Hepatocyte (in vitro differentiated cells): ENCODE measurements around the gene PNMA5. TPM values are rescaled to one million over a fixed set of nuclear protein-coding genes. Genes with fewer than 3 reads are reported as not detected.

ENCODE experiments used
- DNase-seq: peaks from one replicate; pipeline ENCODE4 v3.0.0-alpha.2; 2016; ENCODE audit warnings: low spot score
- H2AFZ ChIP-seq: fragments of 200-600 bp; sonication (generic); 2 replicates; pipeline ENCODE4 v1.6.0; 2016; ENCODE audit warnings: antibody characterized with exemption, mild to moderate bottlenecking
- H3K27ac ChIP-seq: fragments of 200-600 bp; sonication (generic); 2 replicates; pipeline ENCODE4 v1.5.1; 2016; ENCODE audit warnings: mild to moderate bottlenecking
- H3K27me3 ChIP-seq: fragments of 200-600 bp; sonication (generic); 2 replicates; pipeline ENCODE4 v1.6.1; 2016
- H3K36me3 ChIP-seq: fragments of 200-600 bp; sonication (generic); replicated peaks from 2 replicates; pipeline ENCODE4 v1.5.1; 2016; ENCODE audit warnings: low read depth; ENCODE audit not compliant: insufficient read depth
- H3K4me1 ChIP-seq: fragments of 200-600 bp; sonication (generic); 2 replicates; pipeline ENCODE4 v1.5.1; 2016; ENCODE audit warnings: mild to moderate bottlenecking, moderate library complexity; ENCODE audit not compliant: insufficient read depth
- H3K4me2 ChIP-seq: fragments of 200-600 bp; sonication (generic); 2 replicates; pipeline ENCODE4 v1.6.0; 2016
- H3K4me3 ChIP-seq: fragments of 200-600 bp; sonication (generic); 2 replicates; pipeline ENCODE4 v1.5.1; 2016; ENCODE audit warnings: mild to moderate bottlenecking
- H3K79me2 ChIP-seq: fragments of 200-600 bp; sonication (generic); 2 replicates; pipeline ENCODE4 v1.6.0; 2017; ENCODE audit warnings: mild to moderate bottlenecking
- H3K9me2 ChIP-seq: fragments of 200-600 bp; sonication (generic); replicated peaks from 2 replicates; pipeline ENCODE4 v1.6.0; 2017; ENCODE audit warnings: mild to moderate bottlenecking; ENCODE audit not compliant: insufficient read depth
- H3K9me3 ChIP-seq: fragments of 200-600 bp; sonication (generic); 2 replicates; pipeline ENCODE4 v1.5.1; 2016; ENCODE audit warnings: low read depth, mild to moderate bottlenecking
- H4K20me1 ChIP-seq: fragments of 200-600 bp; sonication (generic); 2 replicates; pipeline ENCODE4 v1.6.0; 2016; ENCODE audit warnings: mild to moderate bottlenecking; ENCODE audit not compliant: insufficient read depth, poor library complexity, severe bottlenecking
- EZH2 ChIP-seq: fragments of 200-600 bp; sonication (generic); IDR thresholded peaks from 2 replicates; pipeline ENCODE4 v1.6.1; 2016; ENCODE audit warnings: antibody characterized with exemption, mild to moderate bottlenecking, borderline replicate concordance
- EZH2phosphoT487 ChIP-seq: fragments of 200-600 bp; sonication (generic); IDR thresholded peaks from one replicate; pipeline ENCODE4 v1.6.1; 2018; ENCODE audit warnings: antibody characterized with exemption, mild to moderate bottlenecking, low read depth, moderate library complexity; ENCODE audit not compliant: unreplicated experiment, severe bottlenecking
- WGBS: methylation state at CpG from one replicate; pipeline ENCODE4 v1.1.6; 2016; ENCODE audit warnings: low lambda C conversion rate; ENCODE audit errors: missing lambda C conversion rate; 5-methylcytosine and 5-hydroxymethylcytosine counted together
- polyA plus RNA-seq: library from polyadenylated mRNA; unstranded; fragments of >200 nt; fragmentation: Nextera tagmentation; extraction: Ambion mirVana; gene quantifications from 2 replicates; pipeline ENCODE4 v1.2.1, GENCODE V29; 2016
- total RNA-seq: library from RNA; depleted of rRNA; stranded (reverse); fragments of >200 nt; gene quantifications from 2 replicates; pipeline ENCODE4 v1.2.3, GENCODE V29; 2014
- TF ChIP-seq, protein P1 (sequence below): fragments of 200-600 bp; sonication (generic); IDR thresholded peaks from 2 replicates; pipeline ENCODE4 v1.5.1; 2016; ENCODE audit warnings: antibody characterized with exemption, mild to moderate bottlenecking; ENCODE audit not compliant: poor library complexity

Gene PNMA5
- total RNA-seq: 0.07 and 0.08 TPM in 2 replicates
- not detected in 2 replicates for polyA plus RNA-seq

DNA sequence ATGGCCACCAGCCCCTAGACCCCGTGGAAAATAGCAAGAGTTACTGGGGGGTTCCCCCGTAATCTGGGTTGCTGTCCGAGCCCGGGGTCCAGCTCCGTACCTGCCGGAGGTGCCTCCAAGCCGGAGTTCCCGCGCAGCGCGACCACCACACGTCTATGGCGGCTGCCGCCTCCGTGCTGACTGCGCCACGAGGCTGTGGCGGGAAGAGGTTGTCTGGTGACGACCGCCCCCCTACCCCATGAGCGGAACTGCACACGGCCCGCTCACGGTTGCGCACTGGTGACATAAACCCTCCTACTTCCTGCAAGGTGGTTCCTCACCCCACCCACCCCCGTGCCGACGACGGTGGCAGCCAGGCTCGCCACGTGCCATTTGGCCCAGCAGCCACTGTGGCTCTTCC is at the start of gene PNMA5:
PNMA5 (minus strand) TSS at position 184 of the 400 bp plus-strand sequence. CDS start 2,518 bp downstream, outside the sequence.
- WGBS: 94% methylated on average over 27 of the region's 31 CpGs
- H3K4me2 ChIP-seq: no peak within 1 kb of the TSS
- H3K27me3 ChIP-seq: no peaks in the 10 kb centered on the region
- H3K36me3 ChIP-seq: no peaks in the 10 kb centered on the region
- no peaks in the 10 kb centered on the region for H4K20me1 ChIP-seq
- H3K9me3 ChIP-seq: no peaks in the 10 kb centered on the region
- H3K27ac ChIP-seq: no peak within 1 kb of the TSS
- no peaks in the 10 kb centered on the region for H3K9me2 ChIP-seq
- TF ChIP-seq, protein P1, sequence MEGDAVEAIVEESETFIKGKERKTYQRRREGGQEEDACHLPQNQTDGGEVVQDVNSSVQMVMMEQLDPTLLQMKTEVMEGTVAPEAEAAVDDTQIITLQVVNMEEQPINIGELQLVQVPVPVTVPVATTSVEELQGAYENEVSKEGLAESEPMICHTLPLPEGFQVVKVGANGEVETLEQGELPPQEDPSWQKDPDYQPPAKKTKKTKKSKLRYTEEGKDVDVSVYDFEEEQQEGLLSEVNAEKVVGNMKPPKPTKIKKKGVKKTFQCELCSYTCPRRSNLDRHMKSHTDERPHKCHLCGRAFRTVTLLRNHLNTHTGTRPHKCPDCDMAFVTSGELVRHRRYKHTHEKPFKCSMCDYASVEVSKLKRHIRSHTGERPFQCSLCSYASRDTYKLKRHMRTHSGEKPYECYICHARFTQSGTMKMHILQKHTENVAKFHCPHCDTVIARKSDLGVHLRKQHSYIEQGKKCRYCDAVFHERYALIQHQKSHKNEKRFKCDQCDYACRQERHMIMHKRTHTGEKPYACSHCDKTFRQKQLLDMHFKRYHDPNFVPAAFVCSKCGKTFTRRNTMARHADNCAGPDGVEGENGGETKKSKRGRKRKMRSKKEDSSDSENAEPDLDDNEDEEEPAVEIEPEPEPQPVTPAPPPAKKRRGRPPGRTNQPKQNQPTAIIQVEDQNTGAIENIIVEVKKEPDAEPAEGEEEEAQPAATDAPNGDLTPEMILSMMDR: no peak
- TF ChIP-seq EZH2 (no peak), EZH2phosphoT487 (no peak)
- no peak for DNase-seq
- H3K4me3 ChIP-seq: no peak within 1 kb of the TSS
- no peaks in the 10 kb centered on the region for H3K79me2 ChIP-seq
- no peaks in the 10 kb centered on the region for H3K4me1 ChIP-seq
- no peak within 1 kb of the TSS for H2AFZ ChIP-seq

DNA sequence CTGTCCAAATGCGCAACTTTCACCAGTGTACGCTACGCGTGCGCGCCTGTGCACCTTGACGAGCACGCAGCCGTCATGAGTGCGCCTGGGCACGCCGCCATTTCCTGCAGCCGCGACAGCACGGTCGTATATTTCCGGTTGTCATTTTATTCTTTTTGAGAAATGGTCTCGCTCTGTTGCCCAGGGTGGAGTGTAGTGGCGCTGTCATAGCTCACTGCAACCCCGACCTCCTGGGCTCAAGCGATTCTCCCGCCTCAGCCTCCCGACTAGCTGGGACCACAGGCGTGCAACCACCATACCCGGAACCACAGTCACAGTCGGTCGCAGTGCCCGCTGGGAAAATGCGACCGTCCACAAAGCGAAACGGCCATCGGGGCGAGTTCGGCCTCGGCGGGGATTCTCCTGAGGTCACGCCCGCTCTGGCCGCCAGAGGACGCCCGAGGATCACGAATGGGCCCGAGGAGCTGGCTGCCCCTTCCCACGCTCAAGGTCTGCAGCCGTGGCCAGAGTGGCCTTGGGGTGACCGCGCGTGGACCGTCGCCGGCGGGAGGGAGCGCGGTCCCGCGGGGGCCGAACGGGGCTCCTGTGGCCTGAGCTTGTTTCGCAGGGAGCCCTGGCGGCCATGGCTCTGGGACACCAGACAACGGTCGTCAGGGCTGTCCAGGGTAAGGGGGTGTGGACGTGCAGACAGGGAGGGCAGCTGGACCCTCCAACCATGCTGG is 38.6 kb upstream of the PNMA5 start:
- Histone ChIP-seq H3K36me3 (no peaks in the 10 kb centered on the region), H3K27ac (no peak overlapping the region), H3K9me2 (no peaks in the 10 kb centered on the region), H3K9me3 (no peaks in the 10 kb centered on the region), H4K20me1 (no peaks in the 10 kb centered on the region), H3K79me2 (no peaks in the 10 kb centered on the region), H3K27me3 (no peaks in the 10 kb centered on the region), H3K4me3 (no peak overlapping the region), H3K4me1 (no peaks in the 10 kb centered on the region), H3K4me2 (peak overlapping the region; percentile 80), H2AFZ (peak overlapping the region; percentile 49)
- TF ChIP-seq EZH2phosphoT487 (no peak), EZH2 (no peak)
- TF ChIP-seq, protein P1: peak; percentile 76
- WGBS: 71% methylated on average over 49 of the region's 64 CpGs
- DNase-seq: peak; percentile 71

DNA sequence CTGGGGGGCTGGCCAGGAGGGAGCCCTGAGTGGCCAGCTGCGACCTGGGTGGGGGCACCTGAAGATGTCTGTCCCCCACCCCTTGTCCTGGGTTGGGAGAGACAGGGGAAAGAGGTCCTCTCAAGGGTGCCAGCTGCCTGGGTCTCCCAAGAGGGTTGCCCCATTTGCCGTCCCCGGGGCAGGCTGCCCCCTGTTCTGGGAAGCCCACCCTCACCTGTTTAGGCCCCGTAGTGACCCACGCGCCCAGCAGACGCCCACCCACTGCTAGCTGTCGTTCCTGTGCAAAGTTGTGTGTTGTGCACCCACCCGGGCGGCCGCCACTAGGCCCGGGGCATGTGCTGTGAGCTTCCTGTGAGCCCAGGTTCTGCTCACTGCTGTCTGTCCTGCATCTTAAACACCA is 36.9 kb upstream of the PNMA5 start:
- no peaks in the 10 kb centered on the region for H3K36me3 ChIP-seq
- H3K9me3 ChIP-seq: no peaks in the 10 kb centered on the region
- H2AFZ ChIP-seq: no peak overlapping the region
- TF ChIP-seq, protein P1: no peak
- TF ChIP-seq EZH2phosphoT487: no peak
- no peak for TF ChIP-seq EZH2
- H3K4me3 ChIP-seq: no peak overlapping the region
- H3K27me3 ChIP-seq: no peaks in the 10 kb centered on the region
- no peaks in the 10 kb centered on the region for H4K20me1 ChIP-seq
- H3K4me1 ChIP-seq: no peaks in the 10 kb centered on the region
- 85% methylated on average over 11 of the region's 12 CpGs for WGBS
- DNase-seq: no peak
- H3K27ac ChIP-seq: no peak overlapping the region
- H3K4me2 ChIP-seq: no peak overlapping the region
- H3K9me2 ChIP-seq: no peaks in the 10 kb centered on the region
- no peaks in the 10 kb centered on the region for H3K79me2 ChIP-seq
